GM18909 (cell line): ENCODE measurements around the gene RUVBL2.

Experiments
- ATAC-seq: cut with Tn5 transposase; IDR thresholded peaks from one replicate; pipeline ENCODE4 v1.9.1; 2021; ENCODE audit warnings: mild to moderate bottlenecking; ENCODE audit not compliant: unreplicated experiment, poor library complexity

RUVBL2 gene

DNA sequence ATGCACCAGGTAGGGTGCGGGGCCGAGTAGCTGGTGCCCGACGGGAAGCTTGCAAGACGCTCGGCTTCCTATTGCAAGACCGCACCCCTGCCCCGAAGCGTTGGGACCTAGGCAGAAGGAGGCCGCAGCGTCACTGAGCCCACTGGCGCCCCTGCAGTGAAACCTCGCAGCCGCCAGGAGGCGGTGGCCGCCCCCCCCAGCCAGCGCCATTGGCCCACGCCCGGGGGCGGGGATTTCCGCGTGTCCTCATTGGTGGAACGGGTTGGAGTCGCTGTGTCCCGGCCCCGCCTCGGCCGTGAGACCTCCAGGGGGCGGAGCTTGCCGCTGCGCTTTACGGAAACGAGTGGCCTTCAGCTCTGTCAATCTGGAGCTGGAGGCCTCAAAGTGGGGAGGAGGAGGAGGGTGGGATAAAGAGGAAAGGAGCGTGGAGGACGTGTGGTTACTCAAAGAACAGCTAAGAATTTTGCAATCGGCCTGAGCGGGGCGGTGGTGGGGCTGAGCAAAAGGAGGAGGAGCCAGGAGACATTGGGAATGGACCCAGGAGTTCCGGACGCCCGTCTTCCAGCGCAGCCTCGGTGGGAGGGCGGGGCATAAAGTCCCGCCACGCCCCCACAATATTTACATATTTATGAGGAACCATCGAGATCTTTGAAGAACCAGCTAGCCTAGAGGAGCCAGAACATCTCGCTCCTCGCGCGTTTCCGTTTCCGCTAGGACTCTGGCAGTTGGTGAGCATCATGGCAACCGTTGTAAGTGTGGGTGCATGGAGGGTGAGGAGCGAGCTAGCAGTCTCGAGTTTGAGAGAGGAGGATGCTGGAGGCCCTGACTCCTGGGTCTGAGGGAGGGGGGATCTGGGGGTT lies at the start of gene RUVBL2, which contains the start of gene GYS1:
RUVBL2 (plus strand) TSS at position 713 of the 860 bp plus-strand sequence; CDS start at position 738, 25 bp downstream.
GYS1 (minus strand) TSS at position 135 of the 860 bp plus-strand sequence. CDS start 197 bp downstream, outside the sequence.
- ATAC-seq: peak; percentile 87

DNA sequence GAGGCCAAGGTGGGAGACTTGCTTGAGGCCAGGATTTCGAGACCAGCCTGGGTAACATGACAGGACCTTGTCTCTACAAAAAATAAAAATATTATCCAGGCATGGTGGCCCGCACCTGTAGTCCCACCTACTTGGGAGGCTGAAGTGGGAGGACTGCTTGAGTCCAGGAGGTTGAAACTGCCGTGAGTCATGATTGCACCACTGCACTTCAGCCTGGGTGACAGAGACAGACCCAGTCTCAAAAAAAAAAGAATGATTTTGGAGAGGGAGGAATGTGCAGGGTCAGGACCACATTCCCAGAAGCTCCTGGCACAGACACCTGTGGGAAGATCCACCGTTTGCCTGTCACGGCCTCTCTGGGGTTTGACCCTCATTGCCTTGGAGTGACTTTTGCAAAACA lies 48.3 kb upstream of the RUVBL2 start:
- ATAC-seq: no peak

DNA sequence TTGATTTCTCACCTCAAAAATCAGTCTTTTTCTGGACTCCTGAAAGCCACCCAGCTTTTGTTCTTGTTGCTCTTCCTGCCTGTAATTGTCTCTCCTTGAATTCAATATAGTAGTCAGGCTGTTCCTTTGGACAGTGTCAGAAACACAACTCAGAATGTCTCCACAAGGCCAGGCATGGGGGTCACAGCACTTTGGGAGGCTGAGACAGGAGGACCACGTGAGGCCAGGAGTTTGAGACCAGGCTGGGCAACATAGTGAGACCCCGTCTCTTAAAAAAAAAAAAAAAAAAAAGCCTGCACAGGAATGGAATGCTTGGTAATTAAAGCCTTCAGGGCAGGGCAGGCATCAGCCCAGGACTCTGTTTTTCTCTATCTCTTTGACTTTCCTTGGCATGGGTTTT lies 47.9 kb upstream of the RUVBL2 start:
- no peak for ATAC-seq

DNA sequence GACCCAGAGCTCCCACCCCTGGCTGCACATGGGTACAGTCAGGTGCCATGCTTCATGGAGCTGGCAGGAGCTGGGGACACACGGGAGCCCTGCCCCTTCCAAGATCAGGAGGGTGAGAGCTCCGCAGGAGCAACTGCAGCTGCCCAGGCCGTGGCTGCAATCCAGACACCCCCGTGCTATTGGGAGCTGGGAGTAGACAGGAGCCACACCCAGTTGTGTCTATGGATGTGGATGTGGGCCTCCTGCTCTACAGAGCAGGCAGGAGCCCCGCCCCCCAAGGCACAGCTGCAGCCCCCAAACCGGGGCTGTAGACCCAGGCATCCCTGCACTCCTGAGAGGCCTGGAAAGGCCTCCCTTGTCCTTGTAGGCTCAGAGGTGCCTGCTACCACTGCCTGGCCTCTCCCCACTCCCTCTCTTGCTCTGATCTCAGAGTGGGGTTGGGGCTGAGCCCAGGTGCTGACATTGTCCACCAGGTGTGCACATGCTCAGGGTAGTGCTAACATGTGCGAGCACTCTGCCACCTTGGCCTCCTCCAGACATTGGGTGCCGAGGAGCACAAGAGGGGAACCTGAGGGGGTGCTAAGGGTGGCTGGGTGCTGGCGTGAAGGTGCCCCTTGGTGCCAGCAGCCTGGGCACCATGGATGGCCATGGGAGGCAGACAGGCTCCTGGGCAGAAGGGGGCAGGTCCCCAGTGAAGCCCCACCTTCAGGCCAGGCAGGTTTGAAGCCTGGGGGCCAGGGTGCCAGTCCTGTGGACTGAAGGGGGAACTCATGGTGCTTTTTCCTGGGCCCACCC lies 47.0 kb upstream of the RUVBL2 start:
- no peak for ATAC-seq

DNA sequence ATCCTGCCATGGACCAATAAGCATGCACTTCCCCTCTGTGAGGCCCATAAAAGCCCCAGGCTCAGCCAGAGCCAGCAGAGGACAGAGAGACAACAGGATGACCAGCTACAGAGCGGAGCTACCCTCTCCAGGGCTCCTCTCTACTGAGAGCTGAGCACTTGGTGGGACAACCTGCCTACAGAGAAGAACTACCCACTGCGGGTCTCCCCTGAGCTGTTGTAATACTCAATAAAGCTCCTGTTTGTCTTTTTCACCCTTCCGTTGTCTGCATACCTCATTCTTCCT lies 46.5 kb upstream of the RUVBL2 start:
- no peak for ATAC-seq

DNA sequence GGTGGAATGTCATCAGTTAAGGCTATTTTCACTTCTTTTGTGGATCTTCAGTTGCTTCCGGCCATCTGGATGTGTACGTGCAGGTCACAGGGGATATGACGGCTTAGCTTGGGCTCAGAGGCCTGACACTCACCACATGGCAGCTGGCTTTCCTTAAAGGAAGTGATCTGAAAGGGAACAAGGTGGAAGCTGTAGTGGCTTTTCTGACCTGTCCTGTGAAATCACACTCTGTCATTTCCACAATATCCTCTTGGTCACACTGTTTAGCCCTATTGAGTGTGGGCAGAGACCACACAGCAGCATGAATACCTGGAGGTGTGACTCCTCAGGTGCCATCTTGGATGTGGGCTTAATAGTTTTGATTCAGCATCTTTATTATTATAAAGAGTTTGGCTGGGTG lies 43.5 kb upstream of the RUVBL2 start:
- ATAC-seq: no peak

DNA sequence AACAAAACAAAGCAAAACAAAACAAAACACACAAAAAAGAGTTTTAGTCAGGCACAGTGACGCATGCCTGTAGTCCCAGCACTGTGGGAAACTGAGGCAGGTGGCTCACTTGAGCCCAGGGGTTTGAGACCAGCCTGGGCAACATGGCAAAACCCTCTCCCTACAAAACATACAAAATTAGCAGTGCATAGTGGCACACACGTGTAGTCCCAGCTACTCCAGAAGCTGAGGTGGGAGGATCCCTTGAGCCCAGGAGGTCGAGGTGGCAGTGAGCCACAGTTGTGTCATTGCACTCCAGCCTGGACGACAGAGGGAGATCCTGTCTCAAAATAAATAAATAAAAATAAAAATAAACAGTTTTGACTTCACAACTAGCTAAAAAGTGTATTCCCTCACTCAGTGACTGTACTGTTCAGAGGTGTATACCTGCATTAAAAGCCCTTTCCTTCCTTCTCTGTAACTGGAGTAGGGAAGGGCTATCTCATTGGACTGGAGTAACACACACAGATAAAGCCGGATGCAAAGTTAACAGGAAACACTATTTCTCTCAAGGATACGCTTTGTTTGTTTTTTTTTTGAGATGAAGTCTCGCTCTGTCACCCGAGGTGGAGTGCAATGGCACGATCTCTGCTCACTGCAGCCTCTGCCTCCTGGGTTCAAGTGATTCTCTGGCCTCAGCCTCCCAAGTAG lies 42.7 kb upstream of the RUVBL2 start:
- ATAC-seq: no peak

DNA sequence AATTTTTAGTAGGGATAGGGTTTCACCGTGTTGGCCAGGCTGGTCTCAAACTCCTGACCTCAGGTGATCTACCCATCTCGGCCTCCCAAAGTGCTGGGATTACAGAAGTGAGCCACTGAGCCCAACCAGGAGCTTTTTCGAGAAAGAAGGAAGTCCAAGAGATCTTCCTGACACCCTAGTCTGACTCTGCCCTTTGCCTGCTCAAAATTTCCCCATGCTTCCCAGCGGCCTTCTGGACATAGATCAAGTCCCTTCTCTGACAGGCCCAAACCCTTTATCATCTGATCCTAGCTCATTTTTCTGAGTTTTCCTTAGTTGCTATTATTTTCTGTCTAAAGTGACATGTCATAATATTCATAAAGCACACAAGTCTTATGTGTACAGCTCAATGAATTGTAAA lies 40.5 kb upstream of the RUVBL2 start:
- no peak for ATAC-seq

DNA sequence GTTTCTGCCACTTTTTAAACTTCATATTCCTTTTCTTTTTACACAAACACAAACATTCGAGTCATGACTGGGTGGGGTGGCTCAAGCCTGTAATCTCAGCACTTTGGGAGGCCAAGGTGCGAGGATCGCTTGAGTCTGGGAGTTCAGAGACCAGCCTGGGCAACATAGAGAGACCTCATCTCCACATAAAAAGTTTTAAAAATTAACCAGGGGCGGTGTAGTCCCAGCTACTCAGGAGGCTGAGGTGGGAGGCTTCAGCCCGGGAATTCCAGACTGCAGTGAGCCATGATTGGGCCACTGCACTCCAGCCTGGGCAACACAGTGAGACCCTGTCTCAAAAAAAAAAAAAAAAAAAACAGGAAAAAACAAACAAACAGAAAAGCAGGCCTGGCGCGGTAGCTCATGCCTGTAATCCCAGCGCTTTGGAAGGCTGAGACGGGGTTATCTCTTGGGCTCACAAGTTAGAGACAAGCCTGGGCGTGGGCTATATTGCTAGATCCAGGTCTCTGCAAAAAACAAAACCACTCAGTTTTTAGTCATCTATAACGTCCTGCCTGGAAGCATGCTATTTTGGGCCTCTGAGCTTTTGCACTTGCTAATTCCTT lies 39.6 kb upstream of the RUVBL2 start:
- ATAC-seq: no peak

DNA sequence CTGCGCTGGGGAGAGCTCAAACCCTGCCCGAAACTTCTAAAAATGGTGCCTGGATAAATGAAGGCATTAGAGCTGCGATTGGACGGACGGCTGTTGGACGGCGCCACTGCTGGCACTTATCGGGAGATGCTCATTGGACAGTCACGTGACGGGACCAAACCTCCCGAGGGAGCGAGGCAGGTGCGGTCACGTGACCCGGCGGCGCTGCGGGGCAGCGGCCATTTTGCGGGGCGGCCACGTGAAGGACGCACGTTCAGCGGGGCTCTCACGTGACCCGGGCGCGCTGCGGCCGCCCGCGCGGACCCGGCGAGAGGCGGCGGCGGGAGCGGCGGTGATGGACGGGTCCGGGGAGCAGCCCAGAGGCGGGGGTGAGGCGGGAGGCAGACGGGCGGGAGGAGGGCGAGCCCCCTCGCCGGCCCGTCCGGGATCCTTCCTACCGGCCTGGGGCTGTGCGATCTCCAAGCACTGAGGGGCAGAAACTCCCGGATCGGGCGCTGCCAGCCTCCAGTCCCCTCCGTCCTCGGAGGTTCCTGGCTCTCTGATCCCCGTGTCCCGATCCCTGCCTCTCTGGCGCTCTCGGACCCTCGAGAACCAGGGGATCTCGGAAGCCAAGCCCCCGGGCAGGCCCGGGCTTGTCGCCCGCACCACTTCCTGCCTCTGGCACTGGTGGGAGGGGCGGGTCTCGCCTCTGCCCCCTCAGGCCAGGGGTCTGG lies 38.9 kb upstream of the RUVBL2 start, which contains the start of gene BAX:
BAX (plus strand) TSS at position 281 of the 713 bp plus-strand sequence; CDS start at position 335, 54 bp downstream.
- ATAC-seq: peak; percentile 88

DNA sequence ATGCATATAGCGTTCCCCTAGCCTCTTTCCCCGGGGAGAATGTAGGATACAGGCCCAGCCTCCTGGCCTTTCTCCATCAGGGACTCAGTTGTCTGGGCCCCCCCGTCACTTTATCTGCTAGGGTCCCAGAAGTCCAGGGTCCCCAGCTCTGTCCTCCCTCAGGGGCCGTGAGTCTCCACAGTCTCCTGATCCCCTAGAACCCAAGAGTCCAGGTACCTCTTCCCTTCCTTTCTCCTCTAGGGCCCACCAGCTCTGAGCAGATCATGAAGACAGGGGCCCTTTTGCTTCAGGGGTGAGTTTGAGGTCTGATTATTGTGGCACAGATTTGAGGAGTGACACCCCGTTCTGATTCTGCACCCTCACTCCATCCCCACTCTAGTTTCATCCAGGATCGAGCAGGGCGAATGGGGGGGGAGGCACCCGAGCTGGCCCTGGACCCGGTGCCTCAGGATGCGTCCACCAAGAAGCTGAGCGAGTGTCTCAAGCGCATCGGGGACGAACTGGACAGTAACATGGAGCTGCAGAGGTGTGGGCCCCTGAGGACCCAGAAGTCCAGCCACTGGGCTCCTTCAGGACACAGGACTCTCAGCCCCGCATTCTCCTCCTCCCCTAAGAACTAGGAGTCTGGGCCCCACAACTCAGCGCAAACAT lies 38.3 kb upstream of the RUVBL2 start:
- no peak for ATAC-seq

DNA sequence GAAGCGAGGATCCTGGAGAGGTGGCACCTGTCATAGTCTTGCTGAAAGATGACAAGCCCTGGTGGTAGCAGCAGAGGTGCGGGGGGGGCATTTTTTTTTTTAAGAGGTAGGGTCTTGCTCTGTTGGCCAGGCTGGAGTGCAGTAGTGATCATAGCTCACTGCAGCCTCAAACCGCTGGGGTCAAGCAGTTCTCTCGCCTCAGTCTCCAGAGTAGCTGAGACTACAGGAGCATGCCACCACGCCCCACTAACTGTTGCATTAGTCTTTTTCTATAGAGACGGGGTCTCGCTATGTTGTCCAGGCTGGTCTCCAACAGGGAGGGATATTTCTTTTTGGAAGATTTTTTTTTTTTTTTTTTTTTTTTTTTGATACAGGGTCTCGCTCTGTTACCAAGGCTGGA lies 35.7 kb upstream of the RUVBL2 start:
- no peak for ATAC-seq

DNA sequence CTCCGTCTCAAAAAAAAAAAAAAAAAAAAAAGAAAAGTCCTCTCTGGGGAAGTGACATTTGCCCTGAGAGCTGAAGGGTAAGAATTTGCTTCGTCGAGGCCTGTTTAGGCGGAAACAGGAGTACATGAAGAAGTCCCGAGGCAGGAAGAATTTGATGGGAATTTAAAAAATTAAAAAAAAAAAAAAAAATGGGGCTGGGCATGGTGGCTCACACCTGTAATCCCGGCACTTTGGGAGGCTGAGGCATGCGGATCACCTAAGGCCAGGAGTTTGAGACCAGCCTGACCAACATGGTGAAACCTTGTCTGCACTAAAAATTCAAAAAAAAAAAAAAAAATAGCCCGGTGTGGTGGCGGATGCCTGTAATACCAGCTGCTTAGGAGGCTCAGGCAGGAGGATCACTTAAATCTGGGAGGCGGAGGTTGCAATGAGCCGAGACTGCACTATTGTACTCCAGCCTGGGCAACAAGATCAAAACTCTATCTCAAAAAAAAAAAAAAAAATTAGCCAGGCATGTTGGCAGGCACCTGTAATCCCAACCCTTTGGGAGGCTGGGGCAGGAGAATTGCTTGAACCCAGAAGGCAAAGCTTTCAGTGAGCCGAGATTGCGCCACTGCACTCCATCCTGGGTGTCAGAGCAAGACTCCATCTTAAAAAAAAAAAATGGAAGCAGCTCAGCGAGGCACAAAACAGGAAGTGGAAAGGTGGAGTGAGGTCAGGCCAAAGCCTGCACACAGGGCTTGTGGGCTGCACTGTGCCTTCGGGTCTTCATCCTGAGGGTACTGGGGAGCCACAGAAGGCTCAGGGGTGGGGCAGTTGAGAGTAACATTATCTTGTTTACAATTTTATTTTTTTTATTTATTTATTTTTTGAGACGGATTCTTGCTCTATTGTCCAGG lies 34.1 kb upstream of the RUVBL2 start:
- no peak for ATAC-seq

DNA sequence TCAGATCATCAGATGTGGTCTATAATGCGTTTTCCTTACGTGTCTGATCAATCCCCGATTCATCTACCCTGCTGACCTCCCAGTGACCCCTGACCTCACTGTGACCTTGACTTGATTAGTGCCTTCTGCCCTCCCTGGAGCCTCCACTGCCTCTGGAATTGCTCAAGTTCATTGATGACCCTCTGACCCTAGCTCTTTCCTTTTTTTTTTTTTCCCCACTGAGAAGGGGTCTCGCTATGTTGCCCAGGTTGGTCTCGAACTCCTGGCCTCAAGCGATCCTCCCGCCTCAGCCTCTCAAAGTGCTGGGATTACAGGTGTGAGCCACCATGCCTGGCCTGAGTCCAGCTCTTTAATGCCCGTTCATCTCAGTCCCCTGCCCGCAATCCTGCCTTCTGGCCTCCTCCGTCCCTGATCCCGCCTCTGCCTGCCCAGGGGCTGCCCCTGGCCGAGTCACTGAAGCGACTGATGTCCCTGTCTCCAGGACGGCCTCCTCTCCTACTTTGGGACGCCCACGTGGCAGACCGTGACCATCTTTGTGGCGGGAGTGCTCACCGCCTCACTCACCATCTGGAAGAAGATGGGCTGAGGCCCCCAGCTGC lies 32.5 kb upstream of the RUVBL2 start:
- ATAC-seq: no peak

DNA sequence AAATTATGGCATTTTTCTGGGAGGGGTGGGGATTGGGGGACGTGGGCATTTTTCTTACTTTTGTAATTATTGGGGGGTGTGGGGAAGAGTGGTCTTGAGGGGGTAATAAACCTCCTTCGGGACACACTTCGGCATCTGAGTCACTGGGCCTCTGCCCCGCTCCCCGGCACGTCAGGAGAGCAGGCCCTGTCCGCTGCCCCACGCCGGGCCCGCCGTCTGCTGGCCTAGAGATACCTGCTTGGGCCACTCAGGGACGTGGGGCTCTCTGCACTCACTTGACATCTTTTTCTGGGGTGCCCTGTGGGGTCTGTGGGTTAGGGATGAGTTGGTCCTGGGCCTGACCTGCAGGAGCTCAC lies 32.0 kb upstream of the RUVBL2 start:
- ATAC-seq: no peak

DNA sequence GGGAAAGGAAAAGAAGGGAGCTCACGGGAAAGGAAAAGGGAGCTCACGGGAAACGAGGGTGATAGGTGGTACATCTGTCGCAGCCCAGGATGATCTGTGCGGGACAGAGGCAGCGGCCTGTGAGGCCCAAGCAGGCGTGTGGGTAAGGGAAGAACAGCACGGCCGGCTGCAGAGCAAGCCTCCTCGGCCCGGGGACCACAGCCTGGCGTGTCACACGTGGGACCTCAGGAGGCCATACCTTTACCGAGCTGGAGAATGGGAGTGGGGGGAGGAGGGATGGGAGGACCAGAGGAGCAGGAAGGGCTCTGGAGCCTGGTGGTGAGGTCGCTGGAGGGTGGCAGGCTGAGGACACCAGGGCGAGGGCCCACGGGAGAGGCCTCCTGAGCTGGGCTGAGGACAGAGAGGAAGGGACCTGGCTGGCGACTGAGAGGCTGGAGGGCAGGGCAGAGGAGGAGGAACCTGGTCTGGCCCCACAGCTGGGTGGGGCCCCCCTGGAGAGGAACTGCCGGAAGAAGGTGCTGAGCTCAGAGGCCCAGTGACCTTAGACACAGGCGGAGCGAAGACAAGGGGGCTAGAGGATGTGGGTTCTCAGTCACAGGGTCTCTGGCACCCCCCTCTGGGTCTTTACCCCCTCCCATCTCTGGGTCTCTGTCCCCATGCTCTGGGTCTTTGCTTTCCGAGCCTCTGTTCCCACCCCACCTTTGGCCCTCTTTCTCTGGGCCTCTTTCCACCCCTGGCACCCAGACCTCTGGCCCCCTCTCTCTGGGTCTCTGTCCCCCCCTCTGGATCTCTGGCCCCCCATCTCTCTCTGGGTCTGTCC lies 31.4 kb upstream of the RUVBL2 start:
- peak; percentile 33 for ATAC-seq

DNA sequence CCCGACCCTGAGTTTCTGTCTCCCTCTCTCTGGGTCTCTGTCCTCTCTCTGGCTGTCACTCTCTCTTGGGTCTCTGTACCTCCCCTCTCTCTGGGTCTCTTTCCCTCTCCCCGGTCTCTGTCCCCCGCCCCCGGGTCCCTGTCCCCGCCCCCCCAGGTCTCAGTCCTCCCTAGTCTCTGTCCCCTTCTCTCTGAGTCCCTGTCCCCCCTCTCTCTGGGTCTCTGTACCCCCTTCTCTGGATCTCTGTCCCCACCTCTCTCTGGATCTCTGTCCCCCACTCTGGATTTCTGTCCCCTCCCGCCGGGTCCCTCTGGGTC lies 30.9 kb upstream of the RUVBL2 start:
- ATAC-seq: no peak
